ENCODE measurements around the gene HNF1B.
"Not testable (repeated sequence)": the region's sequence is repeated elsewhere in the genome, so short reads cannot be mapped to it uniquely, and the experiment has no call there.

Gene HNF1B

GRCh38 chr17:37696366-37696765, 48.5 kb downstream of the HNF1B start:
- Mint-ChIP-seq H3K36me3 (no peaks in the 10 kb centered on the region), H3K27ac (no peak overlapping the region), H3K4me1 (peaks cover 23% of the 10 kb centered on the region), H3K4me3 (no peak overlapping the region), H3K9me3 (peaks cover 1% of the 10 kb centered on the region), H3K27me3 (peaks cover 45% of the 10 kb centered on the region)
- DNase-seq: peak; percentile 34
- CTCF ChIA-PET: no interaction called here

GRCh38 chr17:37695726-37696125, 49.1 kb downstream of the HNF1B start:
- no peak for DNase-seq
- CTCF ChIA-PET: interaction anchor here (1.3 kb wide), 1 partner anchor 96 kb away, joined by 4 read pairs; no protein-coding TSS in a partner anchor
- no peaks in the 10 kb centered on the region for H3K36me3 Mint-ChIP-seq
- H3K4me1 Mint-ChIP-seq: peaks cover 23% of the 10 kb centered on the region
- peaks cover 1% of the 10 kb centered on the region for H3K9me3 Mint-ChIP-seq
- H3K27me3 Mint-ChIP-seq: peaks cover 42% of the 10 kb centered on the region
- no peak overlapping the region for H3K4me3 Mint-ChIP-seq
- H3K27ac Mint-ChIP-seq: no peak overlapping the region

- no peak overlapping the region for H3K4me3 Mint-ChIP-seq
- no peak overlapping the region for H3K27ac Mint-ChIP-seq
- CTCF ChIA-PET: interaction anchor here (1.0 to 1.3 kb wide), 2 partner anchors 97 to 167 kb away, joined by 3 to 4 read pairs; no protein-coding TSS in a partner anchor
- no peaks in the 10 kb centered on the region for H3K36me3 Mint-ChIP-seq
- DNase-seq: no peak
- H3K9me3 Mint-ChIP-seq: peaks cover 1% of the 10 kb centered on the region
- H3K4me1 Mint-ChIP-seq: peaks cover 23% of the 10 kb centered on the region
- peaks cover 40% of the 10 kb centered on the region for H3K27me3 Mint-ChIP-seq
Observed at GRCh38 chr17:37694734-37695133, 50.1 kb downstream of the HNF1B start.

GRCh38 chr17:37693328-37693727, 51.5 kb downstream of the HNF1B start:
- no peak overlapping the region for H3K4me3 Mint-ChIP-seq
- H3K27me3 Mint-ChIP-seq: peaks cover 33% of the 10 kb centered on the region
- H3K27ac Mint-ChIP-seq: no peak overlapping the region

GRCh38 chr17:37691807-37692206, 53.1 kb downstream of the HNF1B start:
- H3K27ac Mint-ChIP-seq: no peak overlapping the region
- H3K27me3 Mint-ChIP-seq: peaks cover 26% of the 10 kb centered on the region
- CTCF ChIA-PET: no interaction called here
- peaks cover 1% of the 10 kb centered on the region for H3K9me3 Mint-ChIP-seq
- no peaks in the 10 kb centered on the region for H3K36me3 Mint-ChIP-seq
- no peak overlapping the region for H3K4me3 Mint-ChIP-seq
- H3K4me1 Mint-ChIP-seq: peaks cover 8% of the 10 kb centered on the region
- DNase-seq: no peak

More at GRCh38 chr17:37693328-37693727, 51.5 kb downstream of the HNF1B start:
- Mint-ChIP-seq H3K4me1 (peaks cover 19% of the 10 kb centered on the region), H3K36me3 (no peaks in the 10 kb centered on the region), H3K9me3 (peaks cover 1% of the 10 kb centered on the region)
- no peak for DNase-seq
- CTCF ChIA-PET: no interaction called here

GRCh38 chr17:37689317-37689716, 55.5 kb downstream of the HNF1B start:
- Mint-ChIP-seq H3K36me3 (no peaks in the 10 kb centered on the region), H3K4me1 (peaks cover under 1% of the 10 kb centered on the region), H3K4me3 (no peak overlapping the region), H3K27me3 (peaks cover 35% of the 10 kb centered on the region), H3K9me3 (no peaks in the 10 kb centered on the region), H3K27ac (no peak overlapping the region)
- DNase-seq: no peak
- CTCF ChIA-PET: interaction anchor here (0.5 to 2.2 kb wide), 4 partner anchors 12 to 1876 kb away, joined by 3 to 5 read pairs (median 4); no protein-coding TSS in a partner anchor

- no peak overlapping the region for H3K4me3 Mint-ChIP-seq
- DNase-seq: peak; percentile 44
- no peaks in the 10 kb centered on the region for H3K36me3 Mint-ChIP-seq
- H3K27ac Mint-ChIP-seq: peak overlapping the region; percentile 4
- H3K9me3 Mint-ChIP-seq: no peaks in the 10 kb centered on the region
- peaks cover 28% of the 10 kb centered on the region for H3K27me3 Mint-ChIP-seq
- CTCF ChIA-PET: interaction anchor here (1.6 kb wide), 1 partner anchor 108 kb away, joined by 3 read pairs; no protein-coding TSS in a partner anchor
- peaks cover 25% of the 10 kb centered on the region for H3K4me1 Mint-ChIP-seq
Observed at GRCh38 chr17:37683454-37683984, 61.3 kb downstream of the HNF1B start.

GRCh38 chr17:37682007-37682406, 62.9 kb downstream of the HNF1B start:
- Mint-ChIP-seq H3K36me3 (no peaks in the 10 kb centered on the region), H3K4me1 (peaks cover 25% of the 10 kb centered on the region), H3K4me3 (no peak overlapping the region), H3K27me3 (peaks cover 34% of the 10 kb centered on the region), H3K27ac (peak overlapping the region; percentile 0), H3K9me3 (no peaks in the 10 kb centered on the region)
- DNase-seq: no peak
- CTCF ChIA-PET: no interaction called here

- CTCF ChIA-PET, DNase-seq, H3K9me3 Mint-ChIP-seq, H3K36me3 Mint-ChIP-seq, H3K4me3 Mint-ChIP-seq, H3K27ac Mint-ChIP-seq: not testable (repeated sequence)
- Mint-ChIP-seq H3K4me1 (peaks cover 25% of the 10 kb centered on the region), H3K27me3 (peaks cover 43% of the 10 kb centered on the region)
Observed at GRCh38 chr17:37679995-37680394, 64.9 kb downstream of the HNF1B start.

GRCh38 chr17:37678036-37678435, 66.8 kb downstream of the HNF1B start:
- peaks cover 36% of the 10 kb centered on the region for H3K27me3 Mint-ChIP-seq
- DNase-seq: no peak
- peaks cover 12% of the 10 kb centered on the region for H3K4me1 Mint-ChIP-seq
- CTCF ChIA-PET: no interaction called here
- H3K9me3 Mint-ChIP-seq: no peaks in the 10 kb centered on the region
- H3K4me3 Mint-ChIP-seq: no peak overlapping the region
- no peaks in the 10 kb centered on the region for H3K36me3 Mint-ChIP-seq
- H3K27ac Mint-ChIP-seq: no peak overlapping the region

- Mint-ChIP-seq H3K9me3 (no peaks in the 10 kb centered on the region), H3K27me3 (peaks cover 42% of the 10 kb centered on the region), H3K4me3 (no peak overlapping the region), H3K4me1 (peaks cover 6% of the 10 kb centered on the region), H3K36me3 (no peaks in the 10 kb centered on the region), H3K27ac (no peak overlapping the region)
- CTCF ChIA-PET: no interaction called here
- no peak for DNase-seq
Observed at GRCh38 chr17:37677021-37677420, 67.8 kb downstream of the HNF1B start.

- Mint-ChIP-seq H3K27ac (no peak overlapping the region), H3K27me3 (peaks cover 42% of the 10 kb centered on the region), H3K36me3 (no peaks in the 10 kb centered on the region), H3K4me3 (no peak overlapping the region), H3K4me1 (no peaks in the 10 kb centered on the region), H3K9me3 (no peaks in the 10 kb centered on the region)
- CTCF ChIA-PET: interaction anchor here (0.5 kb wide), 1 partner anchor 26 kb away, joined by 3 read pairs; no protein-coding TSS in a partner anchor
- no peak for DNase-seq
Observed at GRCh38 chr17:37676115-37676925, 68.5 kb downstream of the HNF1B start.

- Mint-ChIP-seq H3K9me3 (no peaks in the 10 kb centered on the region), H3K36me3 (no peaks in the 10 kb centered on the region), H3K27me3 (peaks cover 42% of the 10 kb centered on the region), H3K4me1 (no peaks in the 10 kb centered on the region), H3K27ac (no peak overlapping the region), H3K4me3 (no peak overlapping the region)
- CTCF ChIA-PET: no interaction called here
- DNase-seq: no peak
Observed at GRCh38 chr17:37674511-37674910, 70.3 kb downstream of the HNF1B start.

- CTCF ChIA-PET: no interaction called here
- DNase-seq: no peak
- no peak overlapping the region for H3K4me3 Mint-ChIP-seq
- peaks cover 36% of the 10 kb centered on the region for H3K27me3 Mint-ChIP-seq
- no peak overlapping the region for H3K27ac Mint-ChIP-seq
- H3K4me1 Mint-ChIP-seq: no peaks in the 10 kb centered on the region
- H3K9me3 Mint-ChIP-seq: no peaks in the 10 kb centered on the region
- no peaks in the 10 kb centered on the region for H3K36me3 Mint-ChIP-seq
Observed at GRCh38 chr17:37673386-37673785, 71.5 kb downstream of the HNF1B start.

GRCh38 chr17:37672548-37673078, 72.2 kb downstream of the HNF1B start:
- CTCF ChIA-PET: no interaction called here
- H3K4me1 Mint-ChIP-seq: no peaks in the 10 kb centered on the region
- H3K27me3 Mint-ChIP-seq: peaks cover 31% of the 10 kb centered on the region
- no peak overlapping the region for H3K27ac Mint-ChIP-seq
- H3K36me3 Mint-ChIP-seq: no peaks in the 10 kb centered on the region
- no peaks in the 10 kb centered on the region for H3K9me3 Mint-ChIP-seq
- DNase-seq: no peak
- no peak overlapping the region for H3K4me3 Mint-ChIP-seq

Measured in activated naive CD4-positive, alpha-beta T cell treated with anti-CD3 and anti-CD28 coated beads, Interleukin-2, amount 10 ng/mL, durations not matched to agents 7 days and 5 days (primary cell).